Neutrophil (primary cell): Measurements from ENCODE around the gene MACROD1.

ENCODE experiments used
- H3K27ac ChIP-seq: fragments of 200-600 bp; sonication (generic); 2 replicates; pipeline ENCODE4 v1.5.1; 2016; ENCODE audit warnings: mild to moderate bottlenecking, moderate library complexity
- H3K27me3 ChIP-seq: fragments of 200-600 bp; sonication (generic); 2 replicates; pipeline ENCODE4 v1.6.0; 2016; ENCODE audit warnings: mild to moderate bottlenecking
- H3K36me3 ChIP-seq: fragments of 200-600 bp; sonication (generic); 2 replicates; pipeline ENCODE4 v1.5.1; 2017
- H3K4me1 ChIP-seq, 2 experiments: fragments of 200-600 bp in 1 of 2; sonication (generic) in 1 of 2; 1 replicate in 1 of 2; 2 replicates in 1 of 2; pipeline versions ENCODE4 v1.5.1 to v1.6.1; 2013 to 2016; ENCODE audit warnings: low read depth in 1 of 2, low read length in 1 of 2, mild to moderate bottlenecking in 1 of 2, moderate library complexity in 1 of 2; ENCODE audit not compliant: control insufficient read depth in 1 of 2, insufficient read depth in 1 of 2
- H3K4me3 ChIP-seq, 2 experiments: fragments of 200-600 bp in 1 of 2; sonication (generic) in 1 of 2; 1 replicate in 1 of 2; 2 replicates in 1 of 2; pipeline ENCODE4 v1.5.1; 2013 to 2016; ENCODE audit warnings: low read depth in 1 of 2, low read length in 1 of 2, mild to moderate bottlenecking in 1 of 2, moderate library complexity in 1 of 2
- H3K9me3 ChIP-seq: fragments of 200-600 bp; sonication (generic); 2 replicates; pipeline ENCODE4 v1.5.1; 2016
- TF ChIP-seq, protein P1 (sequence below): fragments of 200-600 bp; sonication (generic); IDR thresholded peaks from 2 replicates; pipeline ENCODE4 v1.5.1; 2016; ENCODE audit warnings: antibody characterized with exemption

The MACROD1 gene

DNA sequence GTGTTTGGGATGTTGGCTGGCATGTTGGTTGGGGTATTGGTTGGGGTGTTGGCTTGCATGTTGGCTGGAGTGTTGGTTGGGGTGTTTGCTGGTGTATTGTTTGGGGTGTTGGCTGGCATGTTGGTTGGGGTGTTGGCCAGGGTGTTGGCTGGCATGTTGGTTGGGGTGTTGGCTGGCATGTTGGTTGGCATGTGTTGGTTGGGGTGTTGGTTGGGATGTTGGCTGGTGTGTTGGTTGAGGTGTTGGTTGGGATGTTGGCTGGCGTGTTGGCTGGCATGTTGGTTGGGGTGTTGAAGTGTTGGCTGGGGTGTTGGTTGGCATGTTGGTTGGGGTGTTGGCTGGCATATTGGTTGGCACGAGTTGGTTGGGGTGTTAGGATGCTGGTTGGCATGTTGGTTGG is 155.1 kb downstream of the MACROD1 start:
- H3K27me3 ChIP-seq, result peaks cover 49% of the 10 kb centered on the region
- H3K4me3 ChIP-seq, result no peak overlapping the region
- H3K36me3 ChIP-seq, result no peaks in the 10 kb centered on the region
- TF ChIP-seq, protein P1, sequence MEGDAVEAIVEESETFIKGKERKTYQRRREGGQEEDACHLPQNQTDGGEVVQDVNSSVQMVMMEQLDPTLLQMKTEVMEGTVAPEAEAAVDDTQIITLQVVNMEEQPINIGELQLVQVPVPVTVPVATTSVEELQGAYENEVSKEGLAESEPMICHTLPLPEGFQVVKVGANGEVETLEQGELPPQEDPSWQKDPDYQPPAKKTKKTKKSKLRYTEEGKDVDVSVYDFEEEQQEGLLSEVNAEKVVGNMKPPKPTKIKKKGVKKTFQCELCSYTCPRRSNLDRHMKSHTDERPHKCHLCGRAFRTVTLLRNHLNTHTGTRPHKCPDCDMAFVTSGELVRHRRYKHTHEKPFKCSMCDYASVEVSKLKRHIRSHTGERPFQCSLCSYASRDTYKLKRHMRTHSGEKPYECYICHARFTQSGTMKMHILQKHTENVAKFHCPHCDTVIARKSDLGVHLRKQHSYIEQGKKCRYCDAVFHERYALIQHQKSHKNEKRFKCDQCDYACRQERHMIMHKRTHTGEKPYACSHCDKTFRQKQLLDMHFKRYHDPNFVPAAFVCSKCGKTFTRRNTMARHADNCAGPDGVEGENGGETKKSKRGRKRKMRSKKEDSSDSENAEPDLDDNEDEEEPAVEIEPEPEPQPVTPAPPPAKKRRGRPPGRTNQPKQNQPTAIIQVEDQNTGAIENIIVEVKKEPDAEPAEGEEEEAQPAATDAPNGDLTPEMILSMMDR, result no peak
- no peaks in the 10 kb centered on the region for H3K9me3 ChIP-seq
- H3K4me1 ChIP-seq, result peaks cover 14% of the 10 kb centered on the region in 2 experiments
- no peak overlapping the region for H3K27ac ChIP-seq

DNA sequence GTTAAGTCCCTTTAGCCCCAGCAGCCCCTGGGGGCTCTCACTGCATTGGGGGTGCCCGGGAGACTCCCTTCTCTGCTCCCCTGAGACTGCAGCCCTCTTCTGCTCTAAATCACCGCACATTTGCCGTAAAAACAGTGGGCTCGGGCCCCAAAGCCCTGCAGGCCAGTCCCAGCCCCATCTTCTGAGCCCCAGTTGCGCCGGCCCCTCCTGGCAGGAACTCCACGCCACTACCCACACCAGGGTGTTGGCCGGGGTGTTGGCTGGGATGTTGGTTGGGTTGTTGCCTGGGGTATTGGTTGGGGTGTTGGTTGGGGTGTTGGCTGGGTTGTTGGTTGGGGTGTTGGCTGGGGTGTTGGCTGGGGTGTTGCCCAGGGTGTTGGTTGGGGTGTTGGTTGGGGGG is 156.2 kb downstream of the MACROD1 start:
- H3K27me3 ChIP-seq, result peaks cover 60% of the 10 kb centered on the region
- TF ChIP-seq, protein P1, result no peak

DNA sequence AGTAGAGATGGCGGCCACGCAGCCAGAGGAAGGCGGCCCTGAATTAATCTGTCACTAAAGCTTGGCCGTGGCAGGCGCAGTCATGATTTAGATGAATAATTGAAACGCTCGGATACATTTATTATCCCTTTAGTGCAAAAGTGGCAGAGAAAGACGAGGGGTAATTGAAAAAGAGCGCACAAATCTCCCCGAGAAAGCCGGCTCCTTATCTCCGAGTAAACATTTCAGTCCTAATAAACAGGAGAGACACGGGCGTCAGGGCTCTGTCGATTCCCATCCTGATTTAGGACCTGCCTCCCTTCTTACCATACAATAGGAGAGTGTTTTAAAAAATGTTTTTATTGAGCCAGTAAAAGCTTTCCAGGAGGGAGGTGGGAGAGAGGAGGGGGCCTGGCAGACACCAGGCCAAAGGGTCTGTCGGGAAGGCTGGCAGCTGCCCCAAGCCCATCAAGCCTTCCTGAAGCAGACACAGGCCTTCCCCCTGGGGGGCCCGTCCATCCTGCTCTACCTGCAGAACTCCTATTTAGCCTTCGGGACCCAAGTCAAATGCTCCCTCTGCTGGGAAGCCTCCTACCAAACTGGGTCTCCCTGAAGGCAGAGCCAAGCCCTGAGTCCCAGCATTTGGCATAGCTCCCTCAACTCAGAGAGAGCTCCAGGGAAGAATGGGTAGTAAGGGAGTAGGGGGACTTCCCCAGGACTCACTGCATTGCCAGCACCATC is 156.8 kb downstream of the MACROD1 start:
- TF ChIP-seq, protein P1, result no peak
- no peak overlapping the region for H3K27ac ChIP-seq
- peaks cover 66% of the 10 kb centered on the region for H3K27me3 ChIP-seq
- H3K4me1 ChIP-seq, result peaks cover 14% of the 10 kb centered on the region in 2 experiments
- no peaks in the 10 kb centered on the region for H3K36me3 ChIP-seq
- no peak overlapping the region for H3K4me3 ChIP-seq
- no peaks in the 10 kb centered on the region for H3K9me3 ChIP-seq

More for the DNA sequence above, 156.2 kb downstream of the MACROD1 start:
- no peaks in the 10 kb centered on the region for H3K9me3 ChIP-seq
- H3K27ac ChIP-seq, result no peak overlapping the region
- peaks cover 14% of the 10 kb centered on the region in 2 experiments for H3K4me1 ChIP-seq
- H3K4me3 ChIP-seq, result no peak overlapping the region
- no peaks in the 10 kb centered on the region for H3K36me3 ChIP-seq

- H3K4me3 ChIP-seq, result no peak overlapping the region
- H3K36me3 ChIP-seq, result no peaks in the 10 kb centered on the region
- H3K27ac ChIP-seq, result no peak overlapping the region
- TF ChIP-seq, protein P1, result no peak
- H3K27me3 ChIP-seq, result peaks cover 73% of the 10 kb centered on the region
- H3K4me1 ChIP-seq, result peaks cover 14% of the 10 kb centered on the region in 2 experiments
- no peaks in the 10 kb centered on the region for H3K9me3 ChIP-seq
These were observed 157.5 kb downstream of the MACROD1 start for GRCh38 chr11:64008283-64008913.

DNA sequence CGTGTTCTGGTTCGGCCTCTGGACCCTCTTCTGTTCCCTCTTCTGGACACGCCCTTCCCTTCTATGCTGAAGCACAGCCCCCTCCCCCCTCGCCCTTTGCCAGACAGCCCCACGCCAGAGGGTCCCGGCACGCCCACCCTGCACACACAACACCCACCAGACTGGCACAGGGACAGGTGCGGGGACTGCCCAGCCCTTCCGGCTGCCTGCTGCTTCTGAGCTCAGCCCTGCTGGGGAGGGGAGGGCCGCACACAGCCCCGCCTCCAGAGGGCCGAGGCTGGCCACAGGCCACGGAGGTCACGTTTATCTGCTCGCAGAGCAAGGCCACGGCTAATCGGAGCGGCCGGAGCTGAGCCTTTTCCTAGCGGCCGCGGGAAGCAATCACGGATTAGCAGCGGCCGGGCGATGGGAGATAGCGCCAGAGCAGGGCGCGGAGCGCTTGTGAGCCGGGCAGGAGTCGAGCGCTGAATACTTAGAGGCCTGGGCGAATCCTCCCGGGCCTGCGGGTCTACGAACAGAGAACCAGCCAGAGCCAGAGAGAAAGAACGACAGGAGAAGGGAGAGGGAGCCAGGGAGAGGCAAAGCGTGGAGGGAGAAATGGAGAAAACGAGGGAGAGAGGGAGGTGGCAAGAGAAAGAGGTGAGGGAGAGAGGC is 158.2 kb downstream of the MACROD1 start:
- TF ChIP-seq, protein P1, result no peak
- H3K27me3 ChIP-seq, result peaks cover 79% of the 10 kb centered on the region
- no peaks in the 10 kb centered on the region for H3K36me3 ChIP-seq
- peaks cover 14% of the 10 kb centered on the region in 2 experiments for H3K4me1 ChIP-seq
- H3K4me3 ChIP-seq, result peak overlapping the region; percentile 57 to 65
- no peak overlapping the region for H3K27ac ChIP-seq
- H3K9me3 ChIP-seq, result no peaks in the 10 kb centered on the region
